Endothelial cell of umbilical vein (primary cell): ENCODE results near the gene POLR1H. TPM values are rescaled to one million over a fixed set of nuclear protein-coding genes. Genes with fewer than 3 reads are reported as not detected.

Experiments used
- BruUV-seq: library from RNA; stranded (reverse); fragments of 400-500 nt; replicated peaks from 2 replicates; lab custom pipeline; 2021; lab: Mats Ljungman, UMichigan
- CTCF ChIA-PET: fragments of 300-600, 350-600 bp; sonication (Branson Sonifier 250); formaldehyde crosslinking; loops from one replicate; lab custom pipeline; 2021; ENCODE audit warnings: antibody characterized with exemption, inconsistent platforms; lab: Charles Lee
- POLR2A ChIA-PET: fragments of 300-600, 350-600 bp; sonication (Branson Sonifier 250); formaldehyde crosslinking; loops from one replicate; lab custom pipeline; 2021; ENCODE audit warnings: antibody characterized with exemption, inconsistent platforms; lab: Charles Lee
- DNase-seq: peaks from one replicate; pipeline ENCODE4 v3.0.0-alpha.2; 2011; ENCODE audit warnings: low read depth, low spot score
- FAIRE-seq: peaks from 2 replicates; lab custom pipeline; 2011; peaks lifted over from hg19 to GRCh38; lab: Jason Lieb, UNC
- H2AFZ ChIP-seq: 2 replicates; pipeline ENCODE4 v1.6.0; 2012; ENCODE audit warnings: low read depth, low read length, control low read depth, inconsistent platforms
- H3K27ac ChIP-seq: 2 replicates; pipeline ENCODE4 v1.5.1; 2011; ENCODE audit warnings: low read depth, mild to moderate bottlenecking, control low read depth, low read length, moderate library complexity; ENCODE audit not compliant: insufficient read depth
- H3K27me3 ChIP-seq, 2 experiments: 2 replicates each; pipeline versions ENCODE4 v1.6.0 to v1.6.1; 2011; ENCODE audit warnings: low read length in 2 of 2, mixed read lengths in 1 of 2; ENCODE audit not compliant: control insufficient read depth in 2 of 2, insufficient read depth in 2 of 2
- H3K36me3 ChIP-seq, 2 experiments: 2 replicates in 1 of 2; 3 replicates in 1 of 2; pipeline ENCODE4 v1.5.1; 2011; ENCODE audit warnings: low read length in 2 of 2, mild to moderate bottlenecking in 1 of 2, moderate library complexity in 1 of 2; ENCODE audit not compliant: control insufficient read depth in 2 of 2, insufficient read depth in 2 of 2; ENCODE audit errors: extremely low read depth in 1 of 2
- H3K4me1 ChIP-seq: 3 replicates; pipeline ENCODE4 v1.5.1; 2011; ENCODE audit warnings: mild to moderate bottlenecking, low read length; ENCODE audit not compliant: control insufficient read depth, insufficient read depth; ENCODE audit errors: extremely low read depth
- H3K4me2 ChIP-seq: 2 replicates; pipeline ENCODE4 v1.6.1; 2011; ENCODE audit warnings: low read length, control low read depth, mixed read lengths; ENCODE audit not compliant: insufficient read depth
- H3K4me3 ChIP-seq, 3 experiments: fragments of 200-600 bp in 1 of 3; sonication (generic), shearing (Covaris generic) in 1 of 3; replicated peaks in 1 of 3; 2 replicates each; pipeline ENCODE4 v1.5.1; 2011 to 2016; ENCODE audit warnings: control low read depth in 3 of 3, low read length in 3 of 3, mild to moderate bottlenecking in 2 of 3, inconsistent platforms in 1 of 3, low read depth in 1 of 3, moderate library complexity in 1 of 3; ENCODE audit not compliant: insufficient read depth in 1 of 3
- H3K79me2 ChIP-seq: 2 replicates; pipeline ENCODE4 v1.6.0; 2012; ENCODE audit warnings: low read length, inconsistent platforms; ENCODE audit not compliant: control insufficient read depth, insufficient read depth
- H3K9ac ChIP-seq: replicated peaks from 2 replicates; pipeline ENCODE3; 2011; ENCODE audit warnings: low read length, control low read depth; ENCODE audit not compliant: insufficient read depth; ENCODE audit errors: extremely low read depth
- H3K9me1 ChIP-seq: replicated peaks from 3 replicates; pipeline ENCODE4 v1.6.0; 2011; ENCODE audit warnings: mild to moderate bottlenecking, low read length; ENCODE audit not compliant: control insufficient read depth, insufficient read depth; ENCODE audit errors: extremely low read depth
- H3K9me3 ChIP-seq: replicated peaks from 2 replicates; pipeline ENCODE4 v1.5.1; 2012; ENCODE audit warnings: low read length, inconsistent platforms; ENCODE audit not compliant: control insufficient read depth, insufficient read depth
- H4K20me1 ChIP-seq: replicated peaks from 2 replicates; pipeline ENCODE3; 2011; ENCODE audit warnings: mild to moderate bottlenecking, low read length; ENCODE audit not compliant: control insufficient read depth, insufficient read depth; ENCODE audit errors: extremely low read depth
- EZH2 ChIP-seq: IDR thresholded peaks from 2 replicates; pipeline ENCODE4 v1.6.1; 2012; ENCODE audit warnings: borderline replicate concordance, low read depth, mild to moderate bottlenecking, moderate library complexity, low read length, inconsistent platforms; ENCODE audit not compliant: severe bottlenecking
- FOS ChIP-seq: IDR thresholded peaks from 2 replicates; pipeline ENCODE4 v1.6.1; 2011; ENCODE audit warnings: mild to moderate bottlenecking, low read length, moderate library complexity, borderline replicate concordance; ENCODE audit not compliant: insufficient read depth
- GATA2 ChIP-seq: IDR thresholded peaks from 2 replicates; pipeline ENCODE4 v1.7.0; 2011; ENCODE audit warnings: low read depth, mild to moderate bottlenecking, moderate library complexity, mixed read lengths, low read length; ENCODE audit not compliant: insufficient read length, insufficient read depth
- JUN ChIP-seq: IDR thresholded peaks from 2 replicates; pipeline ENCODE4 v1.6.1; 2011; ENCODE audit warnings: borderline replicate concordance, low read depth; ENCODE audit not compliant: insufficient read length, insufficient read depth
- MYC ChIP-seq: IDR thresholded peaks from one replicate; pipeline ENCODE4 v1.6.1; 2011; ENCODE audit warnings: mild to moderate bottlenecking, low read depth, low read length
- POLR2A ChIP-seq: IDR thresholded peaks from 2 replicates; pipeline ENCODE4 v1.6.1; 2012; ENCODE audit warnings: low read depth, mild to moderate bottlenecking, control low read depth, low read length
- POLR2AphosphoS5 ChIP-seq: IDR thresholded peaks from 2 replicates; pipeline ENCODE4 v1.6.1; 2012; ENCODE audit warnings: low read depth, mild to moderate bottlenecking, control low read depth, low read length, moderate library complexity; ENCODE audit not compliant: insufficient read depth
- dilution Hi-C: fragments of 300-500 bp; cut with MboI; formaldehyde crosslinking; loops from one replicate; pipeline ENCODE4 v1.15.0; 2019; ENCODE audit warnings: low sequenced_read_pairs; ENCODE audit not compliant: extremely low pct_ligation_motif_present
- intact Hi-C: fragments of 100-400 bp; cut with micrococcal nuclease; formaldehyde crosslinking; loops from one replicate; pipeline ENCODE4 v1.10.0; 2022
- polyA plus RNA-seq, 4 experiments: library from polyadenylated mRNA; depleted of rRNA in 3 of 4; stranded (reverse) in 3 of 4; unstranded in 1 of 4; fragments of >200 nt; gene quantifications; 2 replicates each; pipeline versions ENCODE4 v1.2.1 to v1.2.3, GENCODE V29; 2011 to 2012; ENCODE audit warnings: missing spikeins in 1 of 4
- total RNA-seq: library from RNA; stranded (reverse); gene quantifications from 2 replicates; pipeline ENCODE4 v1.2.3, GENCODE V29; 2021
- TF ChIP-seq, protein P1 (sequence below), 2 donors: IDR thresholded peaks; 1 replicate in 1 of 2; 2 replicates in 1 of 2; pipeline ENCODE4 v1.5.1; 2011; ENCODE audit warnings: low read length in 2 of 2, mild to moderate bottlenecking in 2 of 2, moderate library complexity in 2 of 2, control low read depth in 1 of 2, inconsistent platforms in 1 of 2, low read depth in 1 of 2; ENCODE audit not compliant: insufficient read depth in 1 of 2; ENCODE audit errors: extremely low read depth in 1 of 2
- TF ChIP-seq, protein P2 (sequence below): IDR thresholded peaks from 2 replicates; pipeline ENCODE4 v1.6.1; 2011; ENCODE audit not compliant: insufficient read depth, insufficient read length

POLR1H gene
- total and polyA plus RNA-seq, 2 donors (not counting 3 experiments of a cell fraction or from before 2014, with no cell fraction given): 32.5 to 65.3 TPM

DNA sequence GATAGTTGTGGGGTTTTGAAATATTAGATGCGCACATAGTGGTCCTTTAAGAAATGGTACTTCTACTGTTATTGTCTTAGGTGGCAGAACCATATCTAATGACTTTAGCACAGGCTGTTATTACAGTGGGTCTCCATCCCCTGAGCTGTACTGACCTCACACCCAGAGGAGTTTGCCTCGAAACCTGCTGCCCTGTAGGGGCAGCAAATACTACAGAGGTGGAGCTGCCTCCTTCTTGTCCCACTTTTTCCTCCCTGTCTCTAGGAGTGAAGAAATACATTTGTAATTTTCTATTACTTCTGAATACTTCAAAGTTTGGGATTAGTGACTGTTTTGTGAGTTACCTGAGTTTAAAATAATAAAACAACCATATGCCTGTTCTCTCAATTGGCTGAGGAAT lies 43.6 kb downstream of the POLR1H start:
- FAIRE-seq (no peak), DNase-seq (no peak)
- no peak overlapping the region for H2AFZ ChIP-seq
- H3K36me3 ChIP-seq: no peaks in the 10 kb centered on the region
- POLR2A ChIA-PET: no interaction called here
- intact Hi-C loops (no loop called here), dilution Hi-C loops (no loop called here)
- CTCF ChIA-PET: interaction anchor here (1.3 to 5.6 kb wide), 7 partner anchors 8 to 63 kb away, joined by 3 to 311 read pairs (median 14); partner anchors contain the start of gene TRIM31
- BruUV-seq: no TSS peak
- H3K4me1 ChIP-seq: peaks cover 17% of the 10 kb centered on the region
- H3K9me3 ChIP-seq: no peaks in the 10 kb centered on the region
- no peaks in the 10 kb centered on the region for H3K9me1 ChIP-seq
- H3K4me3 ChIP-seq: no peak overlapping the region
- TF ChIP-seq, protein P1, sequence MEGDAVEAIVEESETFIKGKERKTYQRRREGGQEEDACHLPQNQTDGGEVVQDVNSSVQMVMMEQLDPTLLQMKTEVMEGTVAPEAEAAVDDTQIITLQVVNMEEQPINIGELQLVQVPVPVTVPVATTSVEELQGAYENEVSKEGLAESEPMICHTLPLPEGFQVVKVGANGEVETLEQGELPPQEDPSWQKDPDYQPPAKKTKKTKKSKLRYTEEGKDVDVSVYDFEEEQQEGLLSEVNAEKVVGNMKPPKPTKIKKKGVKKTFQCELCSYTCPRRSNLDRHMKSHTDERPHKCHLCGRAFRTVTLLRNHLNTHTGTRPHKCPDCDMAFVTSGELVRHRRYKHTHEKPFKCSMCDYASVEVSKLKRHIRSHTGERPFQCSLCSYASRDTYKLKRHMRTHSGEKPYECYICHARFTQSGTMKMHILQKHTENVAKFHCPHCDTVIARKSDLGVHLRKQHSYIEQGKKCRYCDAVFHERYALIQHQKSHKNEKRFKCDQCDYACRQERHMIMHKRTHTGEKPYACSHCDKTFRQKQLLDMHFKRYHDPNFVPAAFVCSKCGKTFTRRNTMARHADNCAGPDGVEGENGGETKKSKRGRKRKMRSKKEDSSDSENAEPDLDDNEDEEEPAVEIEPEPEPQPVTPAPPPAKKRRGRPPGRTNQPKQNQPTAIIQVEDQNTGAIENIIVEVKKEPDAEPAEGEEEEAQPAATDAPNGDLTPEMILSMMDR (IDR thresholded peaks at IDR 0.05; ENCODE audit: extremely low read depth in 1 of 2, insufficient read depth in 1 of 2, low read depth in 1 of 2, low read length in 2 of 2): no peak
- TF ChIP-seq FOS (no peak), GATA2 (no peak), POLR2A (no peak), EZH2 (no peak), MYC (no peak), POLR2AphosphoS5 (no peak), JUN (no peak)
- TF ChIP-seq, protein P2, sequence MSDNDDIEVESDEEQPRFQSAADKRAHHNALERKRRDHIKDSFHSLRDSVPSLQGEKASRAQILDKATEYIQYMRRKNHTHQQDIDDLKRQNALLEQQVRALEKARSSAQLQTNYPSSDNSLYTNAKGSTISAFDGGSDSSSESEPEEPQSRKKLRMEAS: no peak
- no peak overlapping the region for H3K4me2 ChIP-seq
- H4K20me1 ChIP-seq: no peaks in the 10 kb centered on the region
- no peaks in the 10 kb centered on the region for H3K79me2 ChIP-seq
- peaks cover 46 to 49% of the 10 kb centered on the region in 2 experiments for H3K27me3 ChIP-seq
- H3K27ac ChIP-seq: no peak overlapping the region
- H3K9ac ChIP-seq: no peak overlapping the region
